ENCODE data around the gene SLFN14. TPM values are rescaled to one million over a fixed set of nuclear protein-coding genes. Genes with fewer than 3 reads are reported as not detected.

The SLFN14 gene
- total RNA-seq, 2 experiments from 2014 or later = 0.07 TPM; not detected in 1

Other genes starting within 250 kb of the SLFN14 start
- gene SLFN11, start 187.2 kb downstream of the SLFN14 start, total RNA-seq = 10 to 100 TPM; 65.6 to 73.3 TPM
- 10 to 100 TPM; 22.6 to 31.6 TPM for gene SLFN12, start 128.3 kb downstream of the SLFN14 start, total RNA-seq
- gene SLFN13, start 112.1 kb downstream of the SLFN14 start, total RNA-seq = 100 to 1,000 TPM in 1 of 2 experiments, 10 to 100 TPM in 1; 70.5 to 115 TPM
- gene SLFN12L, start 23.1 kb downstream of the SLFN14 start, total RNA-seq = 100 to 1,000 TPM in 1 of 2 experiments, 10 to 100 TPM in 1; 95.4 to 197 TPM
- gene PEX12, start 17.8 kb upstream of the SLFN14 start, total RNA-seq = 1 to 10 TPM; 3.9 to 4.6 TPM
- gene AP2B1, start 26.5 kb upstream of the SLFN14 start, total RNA-seq = 100 to 1,000 TPM; 166 to 184 TPM
- under 1 TPM in 1 of 2 experiments, not detected in 1; 0.37 TPM for gene RASL10B, start 170.8 kb upstream of the SLFN14 start, total RNA-seq
- gene GAS2L2, start 192.4 kb upstream of the SLFN14 start, total RNA-seq = not detected
- not detected for gene C17orf50, start 200.1 kb upstream of the SLFN14 start, total RNA-seq
- gene MMP28, start 234.8 kb upstream of the SLFN14 start, total RNA-seq = not detected
- gene TAF15, start 248.7 kb upstream of the SLFN14 start, total RNA-seq = 100 to 1,000 TPM; 333 to 366 TPM